CD4-positive, alpha-beta T cell treated with Interleukin-17A for 4 hours (primary cell): ENCODE measurements around the gene DIPK1C.

Experiments used
- DNase-seq: peaks from one replicate; pipeline ENCODE4 v3.0.0-alpha.2; 2020; ENCODE audit warnings: mixed read lengths

DIPK1C gene

GRCh38 chr18:74447404-74448152 lies 9.5 kb downstream of the DIPK1C start:
- no peak for DNase-seq

- DNase-seq: no peak
Measured at GRCh38 chr18:74446631-74447403, 10.3 kb downstream of the DIPK1C start.

DNA sequence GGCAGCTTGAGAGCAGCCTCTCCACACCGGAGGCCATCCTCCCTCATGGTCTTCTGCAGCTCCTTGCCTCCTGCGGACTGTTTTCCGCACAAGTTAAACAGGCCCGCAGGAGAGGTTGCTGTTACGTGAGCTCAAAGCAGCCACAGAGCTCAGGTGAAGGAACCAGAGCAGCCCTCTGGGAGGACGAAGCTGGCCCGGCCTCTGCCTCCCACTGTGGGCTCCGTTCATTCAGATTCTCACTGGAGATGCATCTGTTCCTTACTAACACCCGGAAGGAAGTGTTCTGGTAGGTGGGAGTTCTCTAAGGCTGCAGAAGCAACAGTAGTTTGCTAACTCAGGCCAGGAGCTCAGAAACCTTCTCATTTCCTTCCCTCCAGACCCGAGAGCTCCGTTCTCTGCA lies 10.9 kb downstream of the DIPK1C start:
- no peak for DNase-seq

DNA sequence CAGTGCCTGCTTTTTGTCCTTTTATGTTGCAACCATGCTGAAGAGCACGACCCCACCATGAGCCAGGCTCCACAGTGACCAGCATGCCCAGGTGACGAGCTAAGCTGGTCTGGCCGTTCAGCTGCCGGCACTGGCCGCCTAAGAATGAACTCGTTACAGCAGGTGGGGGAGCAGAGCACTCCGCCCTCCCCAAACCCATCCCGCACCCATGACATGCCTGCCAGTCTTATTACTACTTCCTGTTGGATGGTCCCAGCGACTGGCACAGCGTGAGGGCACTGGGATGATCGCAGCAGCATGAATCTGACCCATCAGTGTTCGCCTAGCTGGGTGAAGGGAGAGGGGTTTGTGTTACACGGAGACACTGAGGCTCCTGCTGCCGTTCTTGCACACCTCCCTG lies 11.5 kb downstream of the DIPK1C start:
- no peak for DNase-seq

GRCh38 chr18:74444104-74444503 lies 13.0 kb downstream of the DIPK1C start:
- no peak for DNase-seq

DNA sequence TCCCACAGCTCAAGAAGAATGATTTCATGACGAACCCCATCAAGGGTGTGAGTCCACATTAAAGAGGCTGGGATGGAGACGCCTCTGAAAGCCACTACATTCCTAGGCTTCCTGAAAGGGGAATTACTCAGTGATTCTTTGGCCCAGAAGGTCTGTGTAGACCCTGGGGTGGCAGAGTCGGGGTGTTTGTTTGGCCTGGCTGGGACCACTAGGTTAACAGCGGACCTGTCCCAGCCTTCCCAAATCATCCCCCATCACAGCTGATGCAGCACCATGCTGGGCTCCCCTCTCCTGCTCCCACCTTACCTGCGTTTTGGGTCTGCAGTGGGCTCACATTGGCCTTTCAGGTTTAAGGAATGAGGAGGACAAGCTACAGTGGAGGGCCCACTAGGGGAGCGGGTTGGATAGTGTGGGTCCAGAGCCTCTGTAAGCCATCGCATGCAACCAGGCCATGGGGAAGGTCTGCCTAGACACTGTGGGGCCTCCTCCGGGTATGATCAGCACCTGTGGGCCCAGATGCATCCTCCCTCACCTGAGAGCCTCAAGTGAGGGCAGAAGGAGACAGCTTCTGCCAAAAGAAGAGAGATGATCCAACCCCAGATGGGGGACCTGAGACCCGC lies 16.2 kb downstream of the DIPK1C start:
- no peak for DNase-seq

- DNase-seq: no peak
Measured at GRCh38 chr18:74438091-74438490, 19.0 kb downstream of the DIPK1C start.

- no peak for DNase-seq
Measured at GRCh38 chr18:74436158-74436769, 20.8 kb downstream of the DIPK1C start.

- no peak for DNase-seq
Measured at GRCh38 chr18:74435740-74436139, 21.4 kb downstream of the DIPK1C start.

GRCh38 chr18:74434466-74434865 lies 22.6 kb downstream of the DIPK1C start:
- no peak for DNase-seq

GRCh38 chr18:74430806-74431571 lies 26.1 kb downstream of the DIPK1C start:
- DNase-seq: no peak

DNA sequence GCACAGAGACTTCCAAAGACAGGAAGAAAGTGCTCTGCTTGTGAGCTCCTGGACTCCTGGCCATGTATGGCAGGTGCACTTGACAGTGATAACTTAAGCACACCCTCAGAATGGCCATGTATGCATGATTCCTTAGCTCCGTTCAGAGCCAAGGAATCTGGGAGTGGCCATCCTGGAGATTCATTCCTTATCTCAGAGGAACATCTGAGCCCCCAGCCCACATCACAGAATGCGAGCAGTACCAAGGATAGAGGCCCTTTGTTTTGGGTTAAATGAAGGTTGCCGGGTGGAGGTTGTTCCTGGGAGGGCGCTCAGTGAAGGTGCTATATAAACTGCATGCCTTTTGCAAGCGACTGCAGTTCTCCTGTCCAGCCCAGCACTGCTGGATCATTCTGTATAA lies 26.9 kb downstream of the DIPK1C start:
- DNase-seq: no peak

- no peak for DNase-seq
Measured at GRCh38 chr18:74429096-74429495, 28.0 kb downstream of the DIPK1C start.

DNA sequence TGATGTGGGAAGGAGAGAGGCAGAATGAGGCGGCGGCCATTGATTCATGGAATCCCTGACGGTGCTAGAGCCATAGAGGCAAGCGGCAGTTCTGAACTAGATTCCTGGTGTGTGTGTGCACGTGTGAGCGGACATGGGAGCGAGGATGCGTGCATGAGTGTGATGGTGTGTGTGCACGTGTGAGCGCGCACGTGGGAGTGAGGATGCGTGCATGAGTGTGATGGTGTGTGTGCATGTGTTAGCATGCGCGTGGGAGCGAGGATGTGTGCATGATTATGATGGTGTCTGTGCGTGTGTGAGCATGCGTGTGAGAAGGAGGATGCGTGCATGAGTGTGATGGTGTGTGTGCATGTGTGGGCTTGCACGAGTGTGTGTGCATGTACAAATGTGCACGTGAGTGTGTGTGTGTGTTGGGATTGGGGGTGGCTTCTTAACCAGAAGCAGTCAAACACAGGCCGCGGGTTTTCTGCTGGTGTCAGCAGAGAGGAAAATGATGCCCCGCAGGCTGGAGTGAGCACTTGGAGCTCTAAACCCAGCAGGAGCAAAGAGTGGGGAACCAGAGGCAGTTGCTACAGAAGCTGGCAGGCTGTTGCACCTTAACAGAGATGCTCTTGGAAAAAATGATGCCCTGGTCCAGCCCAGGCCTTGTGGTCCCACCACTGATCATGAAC lies 29.5 kb downstream of the DIPK1C start:
- no peak for DNase-seq

GRCh38 chr18:74425876-74426275 lies 31.2 kb downstream of the DIPK1C start:
- no peak for DNase-seq

DNA sequence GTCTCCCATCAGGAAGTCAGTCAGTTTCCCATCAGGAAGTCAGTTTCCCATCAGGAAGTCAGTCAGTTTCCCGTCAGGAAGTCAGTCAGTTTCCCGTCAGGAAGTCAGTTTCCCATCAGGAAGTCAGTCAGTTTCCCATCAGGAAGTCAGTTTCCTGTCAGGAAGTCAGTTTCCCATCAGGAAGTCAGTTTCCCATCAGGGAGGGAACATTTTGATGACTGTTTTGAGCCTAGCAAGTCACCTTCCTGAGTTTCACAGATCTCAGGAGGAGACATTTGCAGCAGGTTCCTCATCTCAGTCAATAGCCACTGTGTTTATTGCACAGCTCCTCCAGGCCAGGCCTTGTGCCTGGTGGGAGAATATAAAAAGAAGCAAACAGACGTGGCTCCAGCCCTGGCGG lies 31.9 kb downstream of the DIPK1C start:
- no peak for DNase-seq

GRCh38 chr18:74422541-74422940 lies 34.6 kb downstream of the DIPK1C start:
- no peak for DNase-seq

DNA sequence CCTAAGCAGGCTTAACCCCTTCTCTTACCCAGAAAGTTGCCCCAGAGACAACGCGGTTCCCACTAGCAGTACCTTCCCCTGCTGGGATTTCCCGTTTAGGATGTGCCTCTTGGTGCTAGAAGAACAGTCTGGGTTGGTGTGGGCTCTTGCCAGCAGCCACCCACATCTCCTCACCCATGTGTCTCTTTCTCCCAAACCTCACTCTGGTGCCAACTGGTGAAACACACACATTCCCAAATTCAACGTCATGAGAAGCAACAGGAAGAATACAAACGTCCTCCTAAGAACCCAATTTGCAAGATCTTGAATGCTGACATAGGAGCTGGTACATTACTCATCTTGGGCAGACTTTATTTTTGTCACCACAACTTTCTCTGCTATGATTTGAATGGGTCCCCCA lies 36.2 kb downstream of the DIPK1C start:
- no peak for DNase-seq

DNA sequence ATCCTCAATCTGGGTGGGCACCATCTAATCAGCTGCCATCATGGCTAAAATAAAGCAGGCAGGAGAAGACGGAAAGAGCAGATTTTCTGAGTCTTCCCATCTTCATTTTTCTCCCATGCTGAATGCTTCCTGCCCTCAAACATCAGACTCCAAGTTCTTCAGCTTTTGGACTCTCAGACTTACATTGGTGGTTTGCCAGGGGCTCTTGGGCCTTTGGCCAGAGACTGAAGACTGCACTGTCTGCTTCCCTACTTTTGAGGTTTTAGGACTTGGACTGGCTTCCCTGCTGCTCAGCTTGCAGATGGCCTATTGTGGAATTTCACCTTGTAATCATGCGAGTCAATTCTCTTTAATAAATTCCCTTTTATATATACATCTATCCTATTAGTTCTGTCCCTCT lies 36.6 kb downstream of the DIPK1C start:
- DNase-seq: no peak

GRCh38 chr18:74419761-74420160 lies 37.3 kb downstream of the DIPK1C start:
- DNase-seq: no peak

GRCh38 chr18:74418023-74418422 lies 39.1 kb downstream of the DIPK1C start:
- DNase-seq: no peak

GRCh38 chr18:74416124-74416523 lies 41.0 kb downstream of the DIPK1C start:
- no peak for DNase-seq
